GM10248 (cell line): ENCODE measurements around the gene ANKS3.

Source experiments
- CTCF ChIA-PET: fragments of 300-600 bp; sonication (Branson Sonifier 250); formaldehyde crosslinking; extraction: SDS; loops from one replicate; lab custom pipeline; 2021; ENCODE audit warnings: antibody characterized with exemption; lab: Yijun Ruan, JAX
- POLR2A ChIA-PET: fragments of 350-650 bp; sonication (Branson Sonifier 250); formaldehyde crosslinking; extraction: SDS; loops from one replicate; lab custom pipeline; 2020; ENCODE audit warnings: antibody characterized with exemption; lab: Yijun Ruan, JAX
- DNase-seq: peaks from one replicate; pipeline ENCODE4 v3.0.0; 2012; ENCODE audit errors: extremely low spot score
- CTCF ChIP-seq: IDR thresholded peaks from 2 replicates; pipeline ENCODE4 v1.5.1; 2012; ENCODE audit warnings: mild to moderate bottlenecking, low read depth; ENCODE audit errors: extremely low read depth, missing control alignments, control extremely low read depth

ANKS3 gene

GRCh38 chr16:4684058-4684715 lies 49.9 kb downstream of the ANKS3 start:
- CTCF ChIA-PET: no interaction called here

DNA sequence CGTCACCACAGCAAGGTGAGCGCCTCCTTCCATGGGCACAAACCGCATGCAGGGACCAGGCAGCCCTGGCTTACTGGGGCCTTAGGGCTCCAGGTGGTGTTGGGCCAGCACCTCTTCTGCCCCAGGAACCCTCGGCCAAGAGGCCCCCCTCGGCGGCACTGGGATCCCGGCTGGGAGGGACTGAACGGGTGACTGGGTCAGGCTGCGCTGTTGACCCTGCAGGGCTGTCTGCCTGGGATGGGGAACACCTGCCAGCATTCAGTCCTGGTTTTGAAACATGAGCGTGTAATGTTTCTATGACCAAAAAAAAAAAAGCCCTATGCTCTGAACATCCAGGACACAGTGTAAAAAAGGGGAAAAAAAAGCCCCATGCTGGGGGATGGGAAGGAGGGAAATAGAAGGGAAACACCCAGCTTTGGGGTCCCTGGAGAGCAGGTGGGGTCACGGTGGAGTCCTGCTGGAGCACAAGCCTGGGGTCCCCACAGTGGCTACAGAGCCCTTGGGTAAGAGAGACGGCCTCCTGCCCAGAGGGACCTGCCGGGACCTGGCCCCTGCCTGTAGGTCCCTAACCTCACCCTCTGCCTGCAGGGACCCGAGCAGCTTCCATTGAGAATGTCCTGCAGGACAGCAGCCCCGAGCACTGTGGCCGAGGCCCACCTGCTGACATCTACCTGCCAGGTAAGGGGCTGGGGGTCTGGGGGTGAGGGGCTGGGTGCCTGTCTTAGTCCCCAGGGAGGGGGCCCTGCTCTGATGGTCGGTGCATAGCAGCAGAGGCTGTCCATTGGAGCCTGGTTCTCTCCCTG lies 50.6 kb downstream of the ANKS3 start:
- DNase-seq: no peak
- ChIA-PET CTCF (no interaction called here), POLR2A (no interaction called here)
- no peak for TF ChIP-seq CTCF

More at GRCh38 chr16:4684058-4684715, 49.9 kb downstream of the ANKS3 start:
- TF ChIP-seq CTCF: no peak
- POLR2A ChIA-PET: no interaction called here
- DNase-seq: no peak

GRCh38 chr16:4682616-4683254 lies 51.3 kb downstream of the ANKS3 start:
- POLR2A ChIA-PET: no interaction called here
- TF ChIP-seq CTCF: no peak
- DNase-seq: no peak
- CTCF ChIA-PET: no interaction called here

DNA sequence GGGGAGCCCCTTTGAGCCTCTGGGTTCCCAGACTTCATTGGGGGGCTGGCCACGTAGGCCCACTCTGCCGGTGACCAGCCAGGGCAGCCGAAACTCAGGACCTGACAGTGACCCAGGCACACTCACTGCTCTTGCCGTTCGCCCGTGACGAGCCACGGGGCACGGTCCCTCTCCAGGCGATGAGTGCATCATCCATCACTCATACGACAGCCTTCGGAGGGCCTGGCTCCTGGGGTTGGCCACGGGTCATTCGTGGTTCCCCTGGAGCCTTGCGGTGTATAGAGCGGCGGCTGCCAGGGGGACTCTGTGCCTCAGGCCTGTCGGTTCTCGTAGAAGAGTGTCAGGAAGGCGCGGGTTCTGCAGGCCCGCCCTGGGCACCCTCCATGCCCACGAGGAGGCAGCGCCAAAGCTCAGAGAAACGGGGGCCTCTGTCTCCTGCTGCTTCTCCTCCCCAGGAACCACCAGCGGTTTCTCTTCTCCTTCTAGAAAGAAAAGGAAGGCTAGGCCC lies 51.9 kb downstream of the ANKS3 start:
- no peak for DNase-seq
- CTCF ChIA-PET: interaction anchor here (1.2 kb wide), 1 partner anchor 45 kb away, joined by 3 read pairs; no protein-coding TSS in a partner anchor
- POLR2A ChIA-PET: no interaction called here
- no peak for TF ChIP-seq CTCF

- no peak for DNase-seq
- TF ChIP-seq CTCF: no peak
- ChIA-PET POLR2A (no interaction called here), CTCF (interaction anchor here (0.9 to 1.6 kb wide), 4 partner anchors 10 to 63 kb away, joined by 3 read pairs; no protein-coding TSS in a partner anchor)
Observed at GRCh38 chr16:4681471-4682083, 52.5 kb downstream of the ANKS3 start.

DNA sequence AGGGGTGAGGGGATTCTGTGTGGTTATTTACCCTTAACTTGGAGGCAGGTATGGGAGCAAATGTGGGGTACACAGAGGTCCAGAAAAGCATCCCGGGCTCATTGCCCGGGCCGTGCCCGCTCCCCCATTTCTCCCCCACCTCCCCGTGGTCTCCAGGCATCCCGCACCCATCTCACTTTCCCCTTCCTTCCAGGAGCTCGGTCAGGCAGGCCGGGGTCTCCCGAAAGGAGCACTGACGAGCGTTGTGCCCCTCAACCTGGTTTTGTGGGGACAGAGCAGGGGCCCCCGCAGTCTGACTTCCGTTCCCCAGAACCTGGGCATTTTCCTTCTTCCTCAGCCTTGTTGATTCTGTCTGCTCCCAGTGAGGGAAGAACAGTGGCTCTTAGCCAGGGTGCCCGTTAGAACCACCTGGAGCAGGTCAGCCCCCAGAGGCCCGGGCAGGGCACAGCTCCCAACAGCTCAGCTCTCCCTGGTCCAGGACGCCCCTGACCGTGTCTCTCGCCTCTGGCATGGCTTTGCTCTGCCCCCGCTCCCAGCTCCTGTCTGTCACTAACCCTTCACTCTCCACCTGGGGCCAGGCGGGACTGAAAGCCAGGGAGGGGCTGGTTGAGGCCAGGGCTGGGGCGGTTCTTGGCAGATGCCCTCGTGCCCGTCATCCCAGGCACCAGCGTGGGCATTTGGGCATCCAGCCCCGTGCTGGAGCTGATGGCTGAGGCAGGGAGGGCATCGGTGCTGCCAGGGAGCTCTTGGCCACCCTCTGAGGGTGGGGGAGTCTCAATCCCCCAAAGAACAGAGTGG lies 53.2 kb downstream of the ANKS3 start:
- ChIA-PET POLR2A (no interaction called here), CTCF (interaction anchor here (0.9 to 1.6 kb wide), 6 partner anchors 10 to 63 kb away, joined by 3 to 4 read pairs (median 3); no protein-coding TSS in a partner anchor)
- DNase-seq: no peak
- no peak for TF ChIP-seq CTCF
